HCT116 (cell line): ENCODE data around the gene ERC2. TPM values are rescaled to one million over a fixed set of nuclear protein-coding genes. Genes with fewer than 3 reads are reported as not detected.

Experiments
- ATAC-seq: fragments of 200-7000 bp; cut with Tn5 transposase; 2 replicates; pipeline ENCODE4 v1.9.1; 2020; ENCODE audit warnings: mild to moderate bottlenecking, moderate library complexity
- BruUV-seq: library from RNA; stranded (reverse); fragments of 400-500 nt; replicated peaks from 2 replicates; lab custom pipeline; 2021; lab: Mats Ljungman, UMichigan
- CTCF ChIA-PET: fragments of 300-600 bp; sonication (Branson Sonifier 250); formaldehyde crosslinking; loops from one replicate; lab custom pipeline; 2021; ENCODE audit warnings: antibody characterized with exemption; lab: Charles Lee
- POLR2A ChIA-PET: fragments of 300-600, 350-600 bp; sonication (Branson Sonifier 250); formaldehyde crosslinking; loops from one replicate; lab custom pipeline; 2021; ENCODE audit warnings: antibody characterized with exemption; lab: Charles Lee
- RAD21 ChIA-PET, 2 experiments: fragments of 300-600 bp; sonication (Branson Sonifier 250); formaldehyde crosslinking; loops; one replicate each; lab custom pipeline; 2023; ENCODE audit warnings: low total read pairs in 2 of 2; ENCODE audit not compliant: uncharacterized antibody in 2 of 2, unreplicated experiment in 2 of 2, low non-redundant PET in 1 of 2; lab: Charles Lee
- DNase-seq: peaks from one replicate; pipeline ENCODE4 v3.0.0-alpha.2; 2010; ENCODE audit warnings: low read depth, low spot score
- H2AFZ ChIP-seq: fragments of 200-600 bp; shearing (Covaris generic), sonication (generic); 2 replicates; pipeline ENCODE4 v1.6.1; 2017; ENCODE audit warnings: low read depth, mixed run types, mixed read lengths, antibody characterized with exemption, low read length; ENCODE audit not compliant: poor library complexity, severe bottlenecking
- H3K27ac ChIP-seq: 2 replicates; pipeline ENCODE4 v1.5.1; 2012; ENCODE audit warnings: low read depth, low read length
- H3K27me3 ChIP-seq: fragments of 200-600 bp; sonication (generic); 2 replicates; pipeline ENCODE4 v1.6.1; 2016; ENCODE audit warnings: mixed run types, low read length, mixed read lengths; ENCODE audit not compliant: insufficient read depth
- H3K36me3 ChIP-seq, 2 experiments: fragments of 200-500 bp in 1 of 2; fragments of 200-600 bp in 1 of 2; sonication (Bioruptor generic) in 1 of 2; sonication (generic) in 1 of 2; 2 replicates each; pipeline versions ENCODE4 v1.5.1 to v1.6.1; 2014 to 2016; ENCODE audit warnings: low read length in 2 of 2, inconsistent platforms in 1 of 2, mixed read lengths in 1 of 2, mixed run types in 1 of 2; ENCODE audit not compliant: insufficient read depth in 2 of 2, control insufficient read depth in 1 of 2
- H3K4me1 ChIP-seq, 2 experiments: fragments of 200-600 bp in 1 of 2; sonication (generic) in 1 of 2; 2 replicates each; pipeline versions ENCODE4 v1.5.1 to v1.6.1; 2012 to 2017; ENCODE audit warnings: low read length in 2 of 2, inconsistent platforms in 1 of 2, mild to moderate bottlenecking in 1 of 2, mixed read lengths in 1 of 2, mixed run types in 1 of 2, moderate library complexity in 1 of 2; ENCODE audit not compliant: insufficient read depth in 2 of 2, control insufficient read depth in 1 of 2
- H3K4me2 ChIP-seq: fragments of 200-600 bp; sonication (generic); 2 replicates; pipeline ENCODE4 v1.6.1; 2017; ENCODE audit warnings: mixed run types, low read length, mixed read lengths
- H3K4me3 ChIP-seq, 2 experiments: fragments of 200-600 bp in 1 of 2; sonication (generic) in 1 of 2; replicated peaks in 1 of 2; 2 replicates each; pipeline ENCODE4 v1.5.1; 2011 to 2016; ENCODE audit warnings: low read length in 2 of 2, control low read depth in 1 of 2, low read depth in 1 of 2, mild to moderate bottlenecking in 1 of 2, mixed read lengths in 1 of 2, mixed run types in 1 of 2
- H3K79me2 ChIP-seq: fragments of 200-600 bp; sonication (generic); 2 replicates; pipeline ENCODE4 v1.6.1; 2017; ENCODE audit warnings: mild to moderate bottlenecking, mixed run types, low read length, moderate library complexity, mixed read lengths; ENCODE audit not compliant: insufficient read depth
- H3K9ac ChIP-seq: fragments of 200-600 bp; sonication (generic); 2 replicates; pipeline ENCODE4 v1.6.1; 2016; ENCODE audit warnings: low read length, mixed read lengths
- H3K9me2 ChIP-seq: fragments of 200-600 bp; sonication (generic), shearing (Covaris generic); 2 replicates; pipeline ENCODE4 v1.6.1; 2017; ENCODE audit warnings: mixed run types, mild to moderate bottlenecking, moderate library complexity; ENCODE audit not compliant: insufficient read depth
- H3K9me3 ChIP-seq, 2 experiments: fragments of 200-500 bp in 1 of 2; fragments of 200-600 bp in 1 of 2; sonication (Bioruptor generic) in 1 of 2; sonication (generic) in 1 of 2; 2 replicates each; pipeline ENCODE4 v1.6.1; 2014 to 2017; ENCODE audit warnings: low read length in 2 of 2, mixed read lengths in 2 of 2, inconsistent platforms in 1 of 2, low read depth in 1 of 2, mild to moderate bottlenecking in 1 of 2, mixed run types in 1 of 2, moderate library complexity in 1 of 2; ENCODE audit not compliant: control insufficient read depth in 1 of 2, insufficient read depth in 1 of 2
- H4K20me1 ChIP-seq: fragments of 200-600 bp; sonication (generic), shearing (Covaris generic); 2 replicates; pipeline ENCODE4 v1.6.1; 2017; ENCODE audit warnings: mixed run types, mild to moderate bottlenecking, moderate library complexity; ENCODE audit not compliant: insufficient read depth
- ATF3 ChIP-seq: IDR thresholded peaks from 2 replicates; pipeline ENCODE4 v1.6.1; 2012
- CBX3 ChIP-seq: IDR thresholded peaks from 2 replicates; pipeline ENCODE4 v1.6.1; 2012; ENCODE audit warnings: low read depth
- CEBPB ChIP-seq: IDR thresholded peaks from 2 replicates; pipeline ENCODE4 v1.6.1; 2012; ENCODE audit warnings: low read depth
- CTCF ChIP-seq, 3 experiments: fragments of 200-600 bp in 1 of 3; sonication (generic) in 1 of 3; IDR thresholded peaks in 2 of 3; conservative IDR thresholded peaks in 1 of 3; 2 replicates each; pipeline ENCODE4 v1.5.1; 2012 to 2017; ENCODE audit warnings: low read depth in 2 of 3, low read length in 2 of 3, antibody characterized with exemption in 1 of 3, borderline replicate concordance in 1 of 3, control low read depth in 1 of 3, mild to moderate bottlenecking in 1 of 3, mixed read lengths in 1 of 3, mixed run types in 1 of 3, moderate library complexity in 1 of 3; ENCODE audit not compliant: insufficient read depth in 1 of 3
- EGR1 ChIP-seq: IDR thresholded peaks from 2 replicates; pipeline ENCODE4 v1.6.1; 2012; ENCODE audit warnings: low read depth
- ELF1 ChIP-seq: IDR thresholded peaks from 2 replicates; pipeline ENCODE4 v1.6.1; 2012; ENCODE audit warnings: low read depth, borderline replicate concordance
- EZH2 ChIP-seq: fragments of 200-600 bp; sonication (generic); IDR thresholded peaks from 2 replicates; pipeline ENCODE4 v1.6.1; 2017; ENCODE audit warnings: antibody characterized with exemption, mixed run types
- FOSL1 ChIP-seq: IDR thresholded peaks from 2 replicates; pipeline ENCODE4 v1.6.1; 2012; ENCODE audit warnings: low read depth
- JUND ChIP-seq: IDR thresholded peaks from 2 replicates; pipeline ENCODE4 v1.6.1; 2012
- MAX ChIP-seq: IDR thresholded peaks from 2 replicates; pipeline ENCODE4 v1.6.1; 2012
- POLR2A ChIP-seq: IDR thresholded peaks from 2 replicates; pipeline ENCODE4 v1.7.0; 2011; ENCODE audit warnings: borderline replicate concordance; ENCODE audit not compliant: insufficient read depth, insufficient read length; ENCODE audit errors: extremely low read depth
- POLR2AphosphoS5 ChIP-seq: IDR thresholded peaks from 2 replicates; pipeline ENCODE4 v1.6.1; 2011; ENCODE audit warnings: mild to moderate bottlenecking, low read depth, low read length, moderate library complexity
- SIN3A ChIP-seq: IDR thresholded peaks from 2 replicates; pipeline ENCODE4 v1.6.1; 2012; ENCODE audit warnings: low read depth
- YY1 ChIP-seq: IDR thresholded peaks from 2 replicates; pipeline ENCODE4 v1.6.1; 2011; ENCODE audit warnings: low read length, low read depth, moderate library complexity, mild to moderate bottlenecking; ENCODE audit not compliant: insufficient replicate concordance; ENCODE audit errors: extremely low read depth
- ZBTB33 ChIP-seq: IDR thresholded peaks from 2 replicates; pipeline ENCODE4 v1.6.1; 2011; ENCODE audit warnings: mild to moderate bottlenecking, low read length, moderate library complexity; ENCODE audit not compliant: insufficient replicate concordance; ENCODE audit errors: extremely low read depth
- ZFX ChIP-seq: fragments of 450-650 bp; IDR thresholded peaks from 2 replicates; pipeline ENCODE4 v1.6.1; 2017
- ZNF274 ChIP-seq: fragments of 200-500 bp; sonication (Bioruptor generic); IDR thresholded peaks from 2 replicates; pipeline ENCODE4 v1.6.1; 2014; ENCODE audit warnings: mild to moderate bottlenecking, low read depth, low read length, inconsistent platforms
- intact Hi-C: fragments of 100-400 bp; cut with micrococcal nuclease; formaldehyde crosslinking; loops from 2 replicates; pipeline ENCODE4 v1.10.0; 2022
- total RNA-seq: library from RNA; stranded (reverse); gene quantifications from one replicate; pipeline ENCODE4 v1.2.1, GENCODE V29; 2021; ENCODE audit not compliant: unreplicated experiment

Gene ERC2
- total RNA-seq, 1 experiment from 2014 or later, result not detected

- no peaks in the 10 kb centered on the region for H3K4me1 ChIP-seq
- no peak overlapping the region for H3K4me3 ChIP-seq
- H3K27ac ChIP-seq, result no peak overlapping the region
- POLR2A ChIA-PET, result no interaction called here
- TF ChIP-seq ELF1 (no peak), POLR2AphosphoS5 (no peak), CTCF (IDR thresholded peaks at IDR 0.05 in 2 of 3, conservative IDR thresholded peaks at IDR 0.05 in 1 of 3; ENCODE audit: borderline replicate concordance in 1 of 3, insufficient read depth in 1 of 3, low read depth in 2 of 3, low read length in 2 of 3) (no peak), SIN3A (no peak), ATF3 (no peak), ZNF274 (no peak), FOSL1 (no peak), ZFX (no peak), ZBTB33 (no peak), YY1 (no peak), CEBPB (no peak), MAX (no peak), CBX3 (no peak), EGR1 (no peak), POLR2A (no peak), EZH2 (no peak), JUND (no peak)
- no peaks in the 10 kb centered on the region for H3K9me2 ChIP-seq
- DNase-seq (no peak), ATAC-seq (no peak)
- CTCF ChIA-PET, result no interaction called here
- no TSS peak for BruUV-seq
- no peaks in the 10 kb centered on the region for H3K79me2 ChIP-seq
- RAD21 ChIA-PET, result no interaction called here
- no peaks in the 10 kb centered on the region for H3K9me3 ChIP-seq
- no peak overlapping the region for H3K9ac ChIP-seq
- H4K20me1 ChIP-seq, result no peaks in the 10 kb centered on the region
- intact Hi-C loops, result no loop called here
- H3K27me3 ChIP-seq, result no peaks in the 10 kb centered on the region
- no peak overlapping the region for H3K4me2 ChIP-seq
- H3K36me3 ChIP-seq, result no peaks in the 10 kb centered on the region
- no peak overlapping the region for H2AFZ ChIP-seq
Measured at GRCh38 chr3:55491296-55491816, 976.9 kb downstream of the ERC2 start.
